Measurements from ENCODE around the gene LHX1.

DNA sequence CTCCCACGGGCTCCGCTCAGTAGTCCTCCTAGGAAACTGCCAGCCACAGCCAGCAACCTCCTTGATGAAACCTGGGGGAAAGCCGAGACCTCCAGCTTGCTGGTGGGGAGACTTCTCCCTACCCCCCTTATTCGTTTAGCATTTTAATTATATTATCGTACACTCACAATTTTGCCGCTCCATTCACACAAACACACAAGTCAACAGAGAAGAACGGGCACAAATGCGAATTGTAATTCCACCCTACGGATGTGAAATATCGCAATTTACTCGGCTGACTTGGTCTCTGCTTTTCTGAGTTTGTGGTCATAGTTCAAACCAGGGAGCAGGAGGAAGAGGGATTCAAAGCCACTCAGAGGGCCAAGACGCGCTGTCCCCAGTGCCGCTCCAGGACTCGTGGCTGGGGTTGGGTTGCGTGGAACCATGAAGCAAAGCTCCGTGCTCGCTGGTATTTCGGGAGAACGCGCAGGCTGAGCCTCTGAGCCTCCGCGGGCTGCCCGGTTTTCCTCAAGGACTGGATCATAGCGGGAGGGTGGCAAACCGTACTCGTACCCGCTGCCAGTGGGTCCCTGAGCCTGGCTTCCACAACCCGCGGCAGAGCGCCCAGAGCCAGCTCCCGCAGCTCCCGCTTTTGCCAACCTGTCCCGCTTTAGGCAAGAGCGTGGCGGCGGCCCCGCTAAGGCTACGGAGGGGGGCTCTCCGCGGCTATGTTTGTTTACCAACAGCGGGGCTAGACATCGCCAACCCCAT lies 2.0 kb downstream of the LHX1 start:
- TF ChIP-seq, protein P1, sequence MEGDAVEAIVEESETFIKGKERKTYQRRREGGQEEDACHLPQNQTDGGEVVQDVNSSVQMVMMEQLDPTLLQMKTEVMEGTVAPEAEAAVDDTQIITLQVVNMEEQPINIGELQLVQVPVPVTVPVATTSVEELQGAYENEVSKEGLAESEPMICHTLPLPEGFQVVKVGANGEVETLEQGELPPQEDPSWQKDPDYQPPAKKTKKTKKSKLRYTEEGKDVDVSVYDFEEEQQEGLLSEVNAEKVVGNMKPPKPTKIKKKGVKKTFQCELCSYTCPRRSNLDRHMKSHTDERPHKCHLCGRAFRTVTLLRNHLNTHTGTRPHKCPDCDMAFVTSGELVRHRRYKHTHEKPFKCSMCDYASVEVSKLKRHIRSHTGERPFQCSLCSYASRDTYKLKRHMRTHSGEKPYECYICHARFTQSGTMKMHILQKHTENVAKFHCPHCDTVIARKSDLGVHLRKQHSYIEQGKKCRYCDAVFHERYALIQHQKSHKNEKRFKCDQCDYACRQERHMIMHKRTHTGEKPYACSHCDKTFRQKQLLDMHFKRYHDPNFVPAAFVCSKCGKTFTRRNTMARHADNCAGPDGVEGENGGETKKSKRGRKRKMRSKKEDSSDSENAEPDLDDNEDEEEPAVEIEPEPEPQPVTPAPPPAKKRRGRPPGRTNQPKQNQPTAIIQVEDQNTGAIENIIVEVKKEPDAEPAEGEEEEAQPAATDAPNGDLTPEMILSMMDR (IDR thresholded peaks at IDR 0.05), result no peak
- TF ChIP-seq POLR2A (IDR thresholded peaks at IDR 0.05), result no peak
